ENCODE results near the gene SEMA5A. TPM values are rescaled to one million over a fixed set of nuclear protein-coding genes. Genes with fewer than 3 reads are reported as not detected.

The SEMA5A gene
- polyA plus RNA-seq, 1 of the 3 experiments (the other 2 are of a cell fraction): 0.58 TPM

DNA sequence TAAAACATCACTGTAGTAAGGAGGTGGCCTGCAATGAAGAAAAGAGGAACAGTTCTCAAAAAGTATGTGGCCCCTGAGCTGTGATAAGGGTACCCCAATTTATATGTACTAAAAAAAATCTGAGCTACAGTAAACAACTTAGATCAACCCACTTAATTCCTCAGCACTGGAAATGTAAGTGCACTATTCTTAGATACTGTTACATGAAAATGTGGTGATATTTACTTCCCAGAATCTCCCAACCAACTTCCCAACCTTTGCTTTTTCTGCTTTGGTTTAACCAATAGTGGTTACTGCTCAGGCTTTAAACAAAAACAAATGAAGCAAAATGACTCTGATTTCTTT, 114.8 kb downstream of the SEMA5A start (continued):
- TF ChIP-seq EZH2phosphoT487 (IDR thresholded peaks at IDR 0.05; ENCODE audit: borderline replicate concordance, low read depth) (no peak), RFX5 (IDR thresholded peaks at IDR 0.05; ENCODE audit: low read length) (no peak), GATA2 (CRISPR knock-in tag; IDR thresholded peaks at IDR 0.05) (no peak), TAF1 (IDR thresholded peaks at IDR 0.05; ENCODE audit: borderline replicate concordance, low read depth, low read length) (no peak)

DNA sequence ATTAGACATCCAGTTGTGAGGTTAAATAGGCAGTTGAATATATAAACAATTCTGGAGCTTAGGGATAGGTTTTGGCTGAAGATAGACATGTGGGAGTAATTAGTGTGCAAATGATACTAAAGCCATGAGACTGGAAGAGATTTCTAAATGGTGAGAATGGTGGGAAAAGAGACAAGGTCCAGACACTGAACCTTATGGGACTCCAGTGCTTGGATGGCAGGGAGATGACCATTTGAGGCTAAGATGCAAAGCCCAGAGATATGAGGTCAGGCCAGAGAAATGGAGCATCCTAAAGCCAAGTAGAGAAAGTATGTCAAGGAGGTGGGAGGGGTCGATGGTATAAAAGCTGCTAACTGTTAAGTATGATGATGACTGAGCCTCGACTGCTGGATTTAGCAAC, 115.6 kb downstream of the SEMA5A start:
- Histone ChIP-seq H3F3A (replicated peaks; ENCODE audit: insufficient read depth) (no peaks in the 10 kb centered on the region), H3K9me3 (no peaks in the 10 kb centered on the region), H3K4me2 (no peak overlapping the region), H3K4me1 (ENCODE audit: control insufficient read depth in 1 of 2, insufficient read depth in 2 of 2, low read depth in 1 of 2, low read length in 1 of 2) (peaks cover 0 to 18% of the 10 kb centered on the region in 2 experiments; a peak in 2 of 4 replicates), H3K9me2 (no peaks in the 10 kb centered on the region), H3K27ac (ENCODE audit: low read depth in 2 of 2, low read length in 1 of 2) (no peak overlapping the region), H3K79me2 (ENCODE audit: insufficient read depth) (no peaks in the 10 kb centered on the region), H3K36me3 (replicated peaks in 1 of 2; ENCODE audit: control insufficient read depth in 1 of 2, insufficient read depth in 2 of 2, low read length in 1 of 2) (no peaks in the 10 kb centered on the region), H3K4me3 (ENCODE audit: low read depth in 2 of 2, low read length in 1 of 2) (no peak overlapping the region), H4K20me1 (ENCODE audit: insufficient read depth) (no peaks in the 10 kb centered on the region), H2AFZ (ENCODE audit: low read depth) (no peak overlapping the region), H3K27me3 (ENCODE audit: insufficient read depth) (no peaks in the 10 kb centered on the region), H3K9ac (no peak overlapping the region)
- POLR2A ChIA-PET: no interaction called here
- DNase-seq: no peak
- CTCF ChIA-PET: no interaction called here
- 51% methylated on average over 2 of the region's 2 CpGs for WGBS (ENCODE audit: low lambda C conversion rate)
- TF ChIP-seq EZH2phosphoT487 (IDR thresholded peaks at IDR 0.05; ENCODE audit: borderline replicate concordance, low read depth): no peak
- TF ChIP-seq SMC3 (IDR thresholded peaks at IDR 0.05; ENCODE audit: low read depth, low read length): no peak
- TF ChIP-seq, protein P1, sequence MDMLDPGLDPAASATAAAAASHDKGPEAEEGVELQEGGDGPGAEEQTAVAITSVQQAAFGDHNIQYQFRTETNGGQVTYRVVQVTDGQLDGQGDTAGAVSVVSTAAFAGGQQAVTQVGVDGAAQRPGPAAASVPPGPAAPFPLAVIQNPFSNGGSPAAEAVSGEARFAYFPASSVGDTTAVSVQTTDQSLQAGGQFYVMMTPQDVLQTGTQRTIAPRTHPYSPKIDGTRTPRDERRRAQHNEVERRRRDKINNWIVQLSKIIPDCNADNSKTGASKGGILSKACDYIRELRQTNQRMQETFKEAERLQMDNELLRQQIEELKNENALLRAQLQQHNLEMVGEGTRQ (IDR thresholded peaks at IDR 0.05; ENCODE audit: borderline replicate concordance, low read depth, low read length): no peak
- TF ChIP-seq EP300 (IDR thresholded peaks at IDR 0.05; ENCODE audit: borderline replicate concordance in 1 of 2, low read depth in 1 of 2, low read length in 1 of 2): no peak
- TF ChIP-seq, protein P2, sequence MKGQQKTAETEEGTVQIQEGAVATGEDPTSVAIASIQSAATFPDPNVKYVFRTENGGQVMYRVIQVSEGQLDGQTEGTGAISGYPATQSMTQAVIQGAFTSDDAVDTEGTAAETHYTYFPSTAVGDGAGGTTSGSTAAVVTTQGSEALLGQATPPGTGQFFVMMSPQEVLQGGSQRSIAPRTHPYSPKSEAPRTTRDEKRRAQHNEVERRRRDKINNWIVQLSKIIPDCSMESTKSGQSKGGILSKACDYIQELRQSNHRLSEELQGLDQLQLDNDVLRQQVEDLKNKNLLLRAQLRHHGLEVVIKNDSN (IDR thresholded peaks at IDR 0.05; ENCODE audit: borderline replicate concordance, low read depth): no peak
- TF ChIP-seq RXRA (IDR thresholded peaks at IDR 0.05; ENCODE audit: borderline replicate concordance, low read depth): no peak
- TF ChIP-seq MEF2A (IDR thresholded peaks at IDR 0.05; ENCODE audit: borderline replicate concordance, low read depth): no peak
- no peak for TF ChIP-seq RCOR1 (IDR thresholded peaks at IDR 0.05; ENCODE audit: low read length)
- TF ChIP-seq, protein P3, sequence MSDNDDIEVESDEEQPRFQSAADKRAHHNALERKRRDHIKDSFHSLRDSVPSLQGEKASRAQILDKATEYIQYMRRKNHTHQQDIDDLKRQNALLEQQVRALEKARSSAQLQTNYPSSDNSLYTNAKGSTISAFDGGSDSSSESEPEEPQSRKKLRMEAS (IDR thresholded peaks at IDR 0.05; ENCODE audit: low read depth): no peak
- TF ChIP-seq NRF1 (IDR thresholded peaks at IDR 0.05; ENCODE audit: low read depth, low read length): no peak
- no peak for TF ChIP-seq POLR2AphosphoS5 (IDR thresholded peaks at IDR 0.05; ENCODE audit: low read depth, low read length)
- no peak for TF ChIP-seq TCF12 (IDR thresholded peaks at IDR 0.05)
- TF ChIP-seq FOXJ3 (CRISPR knock-in tag; IDR thresholded peaks at IDR 0.05): no peak
- TF ChIP-seq RAD21 (IDR thresholded peaks at IDR 0.05; ENCODE audit: low read length): no peak
- TF ChIP-seq RFX5 (IDR thresholded peaks at IDR 0.05; ENCODE audit: low read length): no peak
- TF ChIP-seq JUND (IDR thresholded peaks at IDR 0.05): no peak
- TF ChIP-seq, protein P4, sequence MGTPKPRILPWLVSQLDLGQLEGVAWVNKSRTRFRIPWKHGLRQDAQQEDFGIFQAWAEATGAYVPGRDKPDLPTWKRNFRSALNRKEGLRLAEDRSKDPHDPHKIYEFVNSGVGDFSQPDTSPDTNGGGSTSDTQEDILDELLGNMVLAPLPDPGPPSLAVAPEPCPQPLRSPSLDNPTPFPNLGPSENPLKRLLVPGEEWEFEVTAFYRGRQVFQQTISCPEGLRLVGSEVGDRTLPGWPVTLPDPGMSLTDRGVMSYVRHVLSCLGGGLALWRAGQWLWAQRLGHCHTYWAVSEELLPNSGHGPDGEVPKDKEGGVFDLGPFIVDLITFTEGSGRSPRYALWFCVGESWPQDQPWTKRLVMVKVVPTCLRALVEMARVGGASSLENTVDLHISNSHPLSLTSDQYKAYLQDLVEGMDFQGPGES (IDR thresholded peaks at IDR 0.05; ENCODE audit: low read depth, low read length): no peak
- TF ChIP-seq CHD2 (IDR thresholded peaks at IDR 0.05; ENCODE audit: low read length, partially characterized antibody): no peak
- TF ChIP-seq GATA2 (CRISPR knock-in tag; IDR thresholded peaks at IDR 0.05): no peak
